Spleen (tissue), 11 donors: ENCODE measurements around the gene RPUSD1. TPM values are rescaled to one million over a fixed set of nuclear protein-coding genes. Genes with fewer than 3 reads are reported as not detected.

ENCODE experiments used
- DNase-seq: peaks from one replicate; pipeline ENCODE4 v3.0.0-alpha.2; 2020
- H3K27ac ChIP-seq, 8 donors: fragments of 200-600 bp; sonication (generic) in 7 of 8; 1 replicate in 4 of 8; 2 replicates in 4 of 8; pipeline versions ENCODE4 v1.5.0 to v1.8.0; 2016 to 2021; ENCODE audit warnings: inconsistent platforms in 4 of 8, mild to moderate bottlenecking in 4 of 8, moderate library complexity in 1 of 8
- H3K27me3 ChIP-seq, 7 donors: fragments of 200-600 bp; sonication (generic) in 6 of 7; replicated peaks in 1 of 7; 1 replicate in 4 of 7; 2 replicates in 3 of 7; pipeline versions ENCODE4 v1.5.0 to v1.8.0; 2016 to 2021; ENCODE audit warnings: inconsistent platforms in 3 of 7, mild to moderate bottlenecking in 1 of 7
- H3K36me3 ChIP-seq, 6 donors: fragments of 200-600 bp; sonication (generic) in 5 of 6; 1 replicate in 4 of 6; 2 replicates in 2 of 6; pipeline versions ENCODE4 v1.5.0 to v1.8.0; 2016 to 2021; ENCODE audit warnings: inconsistent platforms in 2 of 6
- H3K4me1 ChIP-seq, 6 donors: fragments of 200-600 bp; sonication (generic) in 5 of 6; 1 replicate in 3 of 6; 2 replicates in 3 of 6; pipeline versions ENCODE4 v1.5.0 to v1.8.0; 2016 to 2021; ENCODE audit warnings: inconsistent platforms in 3 of 6
- H3K4me3 ChIP-seq, 8 donors: fragments of 200-600 bp; sonication (generic) in 7 of 8; 1 replicate in 4 of 8; 2 replicates in 4 of 8; pipeline versions ENCODE4 v1.5.0 to v1.8.0; 2016 to 2021; ENCODE audit warnings: inconsistent platforms in 4 of 8, mild to moderate bottlenecking in 4 of 8, moderate library complexity in 2 of 8
- H3K9me3 ChIP-seq, 8 donors: fragments of 200-600 bp; sonication (generic) in 7 of 8; 1 replicate in 4 of 8; 2 replicates in 4 of 8; pipeline versions ENCODE4 v1.5.0 to v1.8.0; 2016 to 2021; ENCODE audit warnings: inconsistent platforms in 4 of 8
- CTCF ChIP-seq, 11 experiments: fragments of 200-600 bp in 7 of 11; fragments of 450-650 bp in 4 of 11; sonication (generic) in 4 of 11; IDR thresholded peaks in 8 of 11; conservative IDR thresholded peaks in 3 of 11; 1 replicate in 7 of 11; 2 replicates in 4 of 11; pipeline versions ENCODE4 v1.4.0 to v1.8.0; 2016 to 2021; ENCODE audit warnings: antibody characterized with exemption in 11 of 11, inconsistent platforms in 4 of 11, mild to moderate bottlenecking in 1 of 11
- POLR2A ChIP-seq, 3 donors: fragments of 450-650 bp; IDR thresholded peaks; one replicate each; pipeline ENCODE4 v1.5.1; 2017; ENCODE audit warnings: antibody characterized with exemption in 3 of 3, mild to moderate bottlenecking in 1 of 3
- POLR2AphosphoS5 ChIP-seq, 3 donors: sonication (generic); formaldehyde crosslinking; IDR thresholded peaks; one replicate each; pipeline ENCODE4 v1.5.1; 2017; ENCODE audit warnings: antibody characterized with exemption in 3 of 3
- WGBS, 5 donors: extraction: QIAGEN DNeasy Blood & Tissue Kit in 3 of 5; methylation state at CpG; one replicate each; pipeline versions ENCODE4 v1.1.5 to v1.1.7; 2013 to 2018; 5-methylcytosine and 5-hydroxymethylcytosine counted together
- intact Hi-C: fragments of 100-400 bp; cut with DNase I; formaldehyde crosslinking; loops from one replicate; pipeline ENCODE4 v1.15.0; 2023; ENCODE audit warnings: low total_unique reads
- polyA plus RNA-seq, 3 donors: library from polyadenylated mRNA; stranded (reverse); fragments of 200-250 nt; gene quantifications; one replicate each; pipeline ENCODE4 v1.2.1, GENCODE V29; 2013
- total RNA-seq, 7 donors: library from RNA; depleted of rRNA in 3 of 7; stranded (reverse); fragments of >200 nt in 3 of 7; fragmentation: NEBNext Ultra II Directional in 4 of 7; extraction: Animal tissue kit (Norgen Biotek cat#: 25700) in 4 of 7; gene quantifications; one replicate each; pipeline versions ENCODE4 v1.1.0 to v1.2.1, GENCODE V29; 2016 to 2021
- donor health status: healthy with polysubstance abuse.
- donor health status: DM: no; HTN: no; CAD: no; lungs with moderate emphysema.
- donor health status: DM: no; HTN: no; CAD: no.
- donor health status: Bipolar disorder and iron deficiency.
- donor health status: healthy.
- donor health status: DM: no; HTN: no; CAD: no.
- donor health status: DM: yes; HTN: yes; CAD: no.

The RPUSD1 gene
- total and polyA plus RNA-seq, 10 donors, result 17.9 to 34.2 (median 21.7) TPM

GRCh38 chr16:798666-799065, 10.5 kb upstream of the RPUSD1 start:
- intact Hi-C loops, result no loop called here
- WGBS, 5 donors, result 75 to 91% (median 84%) methylated on average over 13 to 19 of the region's 19 CpGs
- peaks cover 0 to 67% (median 40%) of the 10 kb centered on the region in 7 donors for H3K27me3 ChIP-seq

GRCh38 chr16:797686-798085, 9.5 kb upstream of the RPUSD1 start:
- Histone ChIP-seq H3K27me3 (peaks cover 0 to 58% (median 39%) of the 10 kb centered on the region in 7 donors), H3K27ac (no peak overlapping the region), H3K9me3 (no peaks in the 10 kb centered on the region), H3K4me1 (peaks cover 0 to 11% (median 8%) of the 10 kb centered on the region in 6 donors), H3K36me3 (peaks cover 0 to 48% (median 5%) of the 10 kb centered on the region in 6 donors), H3K4me3 (no peak overlapping the region)
- DNase-seq, result no peak
- TF ChIP-seq CTCF (IDR thresholded peaks at IDR 0.05 in 8 of 11, conservative IDR thresholded peaks at IDR 0.05 in 3 of 11), result no peak
- no peak for TF ChIP-seq POLR2AphosphoS5 (IDR thresholded peaks at IDR 0.05)
- TF ChIP-seq POLR2A (IDR thresholded peaks at IDR 0.05), result no peak
- intact Hi-C loops, result no loop called here
- 93 to 98% (median 97%) methylated on average over 10 to 22 of the region's 22 CpGs for WGBS, 5 donors

More at GRCh38 chr16:798666-799065, 10.5 kb upstream of the RPUSD1 start:
- H3K4me3 ChIP-seq, result no peak overlapping the region
- no peak overlapping the region for H3K27ac ChIP-seq
- peaks cover 0 to 11% (median 8%) of the 10 kb centered on the region in 6 donors for H3K4me1 ChIP-seq
- H3K36me3 ChIP-seq, result peaks cover 0 to 38% (median 0%) of the 10 kb centered on the region in 6 donors
- TF ChIP-seq POLR2AphosphoS5 (IDR thresholded peaks at IDR 0.05) (no peak), POLR2A (IDR thresholded peaks at IDR 0.05) (no peak), CTCF (IDR thresholded peaks at IDR 0.05 in 8 of 11, conservative IDR thresholded peaks at IDR 0.05 in 3 of 11) (no peak)
- DNase-seq, result no peak
- no peaks in the 10 kb centered on the region for H3K9me3 ChIP-seq

GRCh38 chr16:797120-797420, 8.9 kb upstream of the RPUSD1 start:
- peaks cover 0 to 54% (median 8%) of the 10 kb centered on the region in 6 donors for H3K36me3 ChIP-seq
- no peak for DNase-seq
- WGBS, 5 donors, result 85 to 100% (median 96%) methylated on average over 2 of the region's 2 CpGs

GRCh38 chr16:796296-797119, 8.3 kb upstream of the RPUSD1 start:
- intact Hi-C loops, result no loop called here
- Histone ChIP-seq H3K36me3 (peaks cover 0 to 60% (median 8%) of the 10 kb centered on the region in 6 donors), H3K4me3 (no peak overlapping the region), H3K9me3 (no peaks in the 10 kb centered on the region), H3K27ac (no peak overlapping the region), H3K27me3 (peaks cover 0 to 46% (median 28%) of the 10 kb centered on the region in 7 donors), H3K4me1 (peaks cover 0 to 11% (median 8%) of the 10 kb centered on the region in 6 donors)
- no peak for DNase-seq
- no peak for TF ChIP-seq CTCF (IDR thresholded peaks at IDR 0.05 in 8 of 11, conservative IDR thresholded peaks at IDR 0.05 in 3 of 11)
- no peak for TF ChIP-seq POLR2AphosphoS5 (IDR thresholded peaks at IDR 0.05)
- TF ChIP-seq POLR2A (IDR thresholded peaks at IDR 0.05), result no peak
- WGBS, 5 donors, result 90 to 97% (median 91%) methylated on average over 24 to 38 of the region's 38 CpGs

More at GRCh38 chr16:797120-797420, 8.9 kb upstream of the RPUSD1 start:
- intact Hi-C loops, result no loop called here
- H3K27me3 ChIP-seq, result peaks cover 0 to 52% (median 33%) of the 10 kb centered on the region in 7 donors
- peaks cover 0 to 11% (median 8%) of the 10 kb centered on the region in 6 donors for H3K4me1 ChIP-seq
- no peak overlapping the region for H3K27ac ChIP-seq
- no peak overlapping the region for H3K4me3 ChIP-seq
- H3K9me3 ChIP-seq, result no peaks in the 10 kb centered on the region
- no peak for TF ChIP-seq POLR2A (IDR thresholded peaks at IDR 0.05)
